ENCODE data around the gene EHMT1.

GRCh38 chr9:137878146-137878941, 259.5 kb downstream of the EHMT1 start:
- no peak for TF ChIP-seq CTCF (conservative IDR thresholded peaks at IDR 0.05; ENCODE audit: low read length)
- TF ChIP-seq EZH2phosphoT487 (IDR thresholded peaks at IDR 0.05; ENCODE audit: borderline replicate concordance), result no peak

Measured in Loucy (cell line).